ENCODE results near the gene CD226.
"Not testable (repeated sequence)": the region's sequence is repeated elsewhere in the genome, so short reads cannot be mapped to it uniquely, and the experiment has no call there.

The CD226 gene

DNA sequence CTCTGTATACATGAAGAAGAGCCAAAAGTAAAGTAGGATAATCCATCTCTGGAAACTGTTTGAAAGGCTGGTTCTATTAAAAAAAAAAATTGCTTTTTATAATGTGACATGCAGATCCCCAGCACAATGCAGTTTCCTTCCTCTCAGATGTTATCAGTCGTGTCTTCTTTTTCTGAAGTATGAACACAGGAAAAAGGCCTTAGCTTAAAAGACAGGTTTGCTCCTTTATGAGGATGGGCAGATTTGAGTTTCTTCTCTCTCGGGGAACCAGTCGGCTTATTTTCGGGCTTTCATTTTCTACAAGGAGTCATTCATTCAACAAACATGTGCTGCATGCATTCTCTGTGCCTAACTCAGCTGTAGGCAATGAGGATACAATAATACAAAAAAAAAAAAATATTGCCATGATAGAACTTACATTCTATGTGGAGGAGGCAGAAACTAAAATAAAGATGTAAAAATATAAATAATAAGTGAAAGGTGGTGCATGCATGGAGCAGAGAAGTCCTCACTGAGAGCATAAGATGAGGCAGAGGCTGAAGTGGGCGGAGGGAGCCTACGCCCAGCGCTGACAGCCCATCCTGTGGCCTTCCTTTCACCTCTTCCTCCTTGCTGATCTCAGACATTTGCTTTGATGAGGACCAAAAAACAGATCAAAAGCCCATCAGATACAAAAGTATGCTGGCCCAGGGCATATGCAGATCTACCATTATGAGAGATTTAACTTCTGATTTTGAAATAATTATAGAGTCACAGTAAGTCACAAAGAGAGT lies at the start of gene CD226:
TSS of gene CD226 (minus strand) at position 513 of the 773 bp plus-strand sequence. CDS start at position 46, 467 bp downstream.
- DNase-seq = peak; percentile 38 to 47

DNA sequence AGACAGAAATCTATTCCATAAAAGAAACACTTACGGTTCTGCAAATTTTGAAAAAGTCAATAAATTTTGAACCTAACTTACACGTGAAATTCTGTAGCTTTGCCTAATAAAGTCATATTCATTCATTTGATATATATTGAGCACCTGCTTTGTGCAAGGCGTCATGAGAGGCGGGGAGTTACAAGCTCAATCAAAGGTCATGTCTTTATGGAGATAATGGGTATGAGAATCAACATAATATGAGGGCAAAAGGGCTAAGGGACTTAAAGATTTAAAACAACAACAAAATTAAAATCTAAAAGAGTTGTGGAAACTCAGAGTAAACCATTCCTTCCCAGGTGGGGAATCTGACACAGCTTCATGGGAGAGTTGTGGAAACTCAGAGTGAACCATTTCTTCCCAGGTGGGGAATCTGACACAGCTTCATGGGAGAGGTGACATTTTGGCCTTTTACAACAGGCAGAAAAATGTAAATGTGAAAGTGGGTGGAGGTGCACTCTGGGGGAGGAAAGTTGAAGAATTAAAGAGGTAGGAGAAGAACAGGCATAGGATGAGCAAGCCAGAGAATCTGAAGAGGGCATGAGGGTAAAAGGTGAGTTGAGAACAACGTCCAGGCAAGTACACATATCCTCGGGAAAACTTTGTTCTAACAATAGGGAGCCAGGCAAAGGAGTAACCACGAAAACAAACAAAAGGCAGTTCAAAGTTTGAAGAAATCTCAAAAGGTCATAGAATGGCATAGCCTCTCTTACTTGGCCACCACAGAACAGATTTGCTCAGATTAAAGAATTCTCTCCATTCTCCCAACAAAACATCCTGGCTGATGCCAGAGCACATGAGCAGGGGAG lies 49.5 kb upstream of the CD226 start:
- DNase-seq = no peak

DNA sequence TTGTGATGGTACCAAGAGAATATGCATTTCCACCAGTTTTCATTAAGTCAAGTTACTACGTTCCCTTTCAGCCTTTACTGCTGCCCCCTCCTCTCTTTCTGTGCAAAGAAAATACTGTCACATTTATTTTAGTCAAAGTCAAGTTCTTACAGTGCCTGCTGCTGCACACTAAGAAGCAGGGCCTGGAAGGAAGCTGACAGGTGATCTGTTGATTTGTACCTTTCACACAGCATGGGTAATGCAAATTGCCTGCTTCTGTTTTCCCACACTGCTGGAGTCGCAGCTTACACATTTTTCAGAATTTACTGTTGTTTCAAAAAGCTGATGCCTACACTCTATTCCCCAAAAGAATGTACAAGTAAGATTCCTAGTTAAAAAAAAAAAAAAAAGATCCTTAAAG lies 48.7 kb upstream of the CD226 start:
- no peak for DNase-seq

DNA sequence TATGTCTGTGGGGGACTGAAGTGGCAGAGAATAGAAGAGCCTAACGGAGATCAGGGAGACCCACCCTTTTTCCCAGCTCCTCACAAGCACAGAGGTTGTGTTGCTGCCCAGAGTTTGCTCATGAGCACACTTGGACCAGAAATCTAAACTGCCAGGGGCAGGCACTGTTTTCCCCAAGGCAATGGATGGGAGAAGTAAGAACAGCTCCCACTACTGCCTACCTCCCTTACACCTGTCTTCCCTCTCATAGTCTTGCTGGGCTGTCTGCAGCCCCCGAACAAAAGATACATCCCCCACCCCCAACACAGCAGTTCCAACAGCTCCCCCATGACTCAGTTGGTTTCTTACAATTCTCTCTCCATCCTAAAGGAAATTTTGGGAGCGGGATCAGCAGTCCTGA lies 48.1 kb upstream of the CD226 start:
- no peak for DNase-seq

DNA sequence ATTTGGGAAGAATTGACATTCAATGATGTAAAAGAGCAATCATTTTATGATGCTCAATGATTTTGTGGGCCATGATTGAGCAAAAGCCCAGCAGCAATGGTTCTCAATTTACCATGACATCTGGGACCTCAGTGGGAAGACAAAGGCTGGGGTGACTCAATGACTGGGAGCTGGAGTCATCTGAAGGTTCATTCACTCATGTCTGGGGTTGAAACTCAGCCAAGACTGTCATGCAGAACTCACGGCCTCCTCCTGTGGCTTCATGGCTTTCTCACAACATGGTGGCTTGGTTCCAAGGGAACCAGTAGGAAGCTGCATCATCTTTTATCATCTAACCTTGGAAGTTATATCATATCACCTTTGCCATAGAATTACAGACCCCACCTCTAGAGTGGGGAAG lies 45.1 kb upstream of the CD226 start:
- no peak for DNase-seq

DNA sequence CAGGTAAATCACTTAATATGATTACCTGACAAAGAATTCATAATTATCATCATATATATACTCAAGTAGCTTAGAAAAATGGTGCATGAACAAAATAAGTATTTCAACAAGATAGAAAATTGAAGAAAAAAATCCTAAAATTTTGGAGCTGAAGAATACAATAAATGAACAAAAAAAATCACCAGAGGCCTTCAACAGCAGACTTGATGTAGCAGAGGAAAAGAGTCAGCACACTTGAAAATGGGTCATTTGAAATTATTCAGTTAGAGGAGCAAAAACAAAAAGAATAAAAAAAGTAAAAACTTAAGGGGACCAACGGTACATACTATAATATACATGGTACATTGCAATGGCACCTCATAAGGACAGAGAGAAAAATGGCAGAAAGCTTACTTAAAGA lies 40.2 kb upstream of the CD226 start:
- no peak for DNase-seq

DNA sequence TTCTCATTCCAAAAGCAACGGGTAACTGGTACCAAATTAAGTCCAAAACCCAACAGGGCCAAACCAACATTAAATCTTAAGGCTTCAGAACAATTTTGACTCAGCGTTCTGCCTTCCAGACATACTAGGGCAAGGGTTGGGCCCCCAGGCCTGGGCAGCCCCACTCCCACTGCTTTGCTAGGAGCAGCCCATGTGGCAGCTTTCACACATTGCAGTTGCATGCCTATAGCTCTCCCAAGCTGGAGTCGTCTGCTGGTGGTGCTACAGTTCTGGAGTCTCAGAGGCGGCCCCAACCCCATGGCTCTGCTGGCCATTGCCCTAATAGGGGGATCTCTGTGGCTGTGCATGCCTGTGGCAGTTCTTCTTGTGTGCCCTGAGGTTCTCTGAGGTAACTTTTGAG lies 37.6 kb upstream of the CD226 start:
- no peak for DNase-seq

DNA sequence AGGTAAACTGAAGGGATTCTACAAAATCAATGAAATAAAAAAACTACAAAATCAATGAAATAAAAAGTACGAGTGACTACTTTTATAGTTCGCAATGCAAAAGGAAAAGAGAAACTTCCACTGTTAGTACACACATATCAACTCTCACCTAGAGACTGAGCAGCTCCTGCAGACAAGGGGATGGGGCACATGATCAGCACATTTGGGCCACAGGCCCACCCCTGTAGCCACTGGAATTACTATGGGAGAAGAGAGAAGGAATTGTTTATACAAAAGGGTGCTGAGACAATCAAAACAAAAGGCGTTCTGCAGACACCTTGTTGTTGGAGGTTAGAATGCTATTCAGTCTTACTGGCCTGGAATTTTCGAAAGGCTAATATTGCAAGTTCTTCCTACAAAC lies 34.7 kb upstream of the CD226 start:
- DNase-seq = no peak

DNA sequence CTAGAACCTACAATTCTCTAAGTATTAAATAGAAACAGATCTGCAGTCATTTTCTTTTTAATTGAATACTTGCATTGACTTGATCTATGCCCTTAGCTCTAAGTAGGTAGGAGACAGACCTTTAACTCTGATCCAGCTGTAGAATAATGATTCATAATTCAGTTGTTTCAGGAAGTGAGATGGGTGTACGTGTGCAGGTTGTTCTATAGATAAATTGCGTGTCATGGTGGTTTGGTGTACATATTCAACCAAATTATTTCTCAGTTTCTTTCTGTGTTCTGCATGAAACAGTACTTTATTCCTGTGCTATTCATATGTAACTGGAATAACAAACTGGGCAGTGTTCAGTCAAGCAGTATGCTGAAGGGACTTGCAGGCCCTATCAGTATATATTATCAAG lies 34.3 kb upstream of the CD226 start:
- DNase-seq = no peak

DNA sequence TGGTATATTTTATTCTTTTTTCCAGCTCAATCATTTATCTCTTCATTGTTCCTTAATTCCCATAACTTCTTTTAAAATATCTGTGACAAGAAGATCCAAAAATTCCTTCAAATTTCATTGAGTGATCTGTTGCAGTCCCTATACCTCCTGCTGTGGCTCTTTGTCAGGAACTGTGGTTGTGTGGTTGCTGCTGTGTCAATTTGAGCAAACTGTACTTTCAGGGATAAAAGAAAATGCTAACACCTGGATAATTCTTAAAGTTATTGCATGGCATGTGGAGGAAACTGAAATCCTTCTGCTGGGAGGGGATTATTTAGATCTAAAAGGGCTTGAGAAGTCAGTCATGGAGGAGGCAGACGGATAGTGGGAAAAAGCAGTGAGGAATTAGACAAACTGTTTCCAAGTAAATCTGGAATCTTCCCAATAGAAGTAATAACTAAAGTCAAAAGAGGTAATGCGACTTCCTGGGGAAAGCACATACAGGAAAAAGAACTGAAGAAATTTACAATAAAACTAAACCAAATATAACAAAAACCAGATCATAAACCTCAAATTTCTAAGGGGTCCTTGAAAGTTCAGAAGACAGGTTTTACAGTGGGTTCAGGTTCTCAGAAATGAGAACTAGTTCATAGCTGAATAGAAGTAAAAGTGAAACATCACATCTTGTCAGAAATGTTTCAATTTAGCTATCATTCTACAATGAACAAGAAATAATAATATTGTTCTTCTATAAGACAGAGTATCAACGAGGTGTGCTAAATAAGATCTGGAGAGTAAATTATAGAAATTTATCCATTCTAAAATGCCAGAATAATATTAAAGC lies 33.5 kb upstream of the CD226 start:
- no peak for DNase-seq

DNA sequence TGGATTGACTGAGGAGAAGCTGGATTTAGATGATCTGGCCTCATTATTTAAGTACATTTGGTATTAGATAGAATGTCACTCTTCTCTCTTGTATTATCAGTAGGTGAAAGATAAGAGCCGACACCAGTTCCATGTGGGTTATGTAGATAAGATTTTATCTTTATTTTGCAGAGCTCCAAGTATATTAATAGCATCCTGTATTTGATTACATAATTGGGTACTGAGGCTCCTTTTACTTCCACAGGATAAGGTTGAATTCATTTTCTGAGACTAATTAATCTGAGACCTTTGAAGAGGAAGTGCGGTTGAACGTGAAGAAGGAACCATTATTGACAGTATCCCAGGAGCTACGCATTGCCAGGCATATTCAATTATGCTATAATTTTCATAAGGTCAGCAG lies 32.8 kb upstream of the CD226 start:
- no peak for DNase-seq

DNA sequence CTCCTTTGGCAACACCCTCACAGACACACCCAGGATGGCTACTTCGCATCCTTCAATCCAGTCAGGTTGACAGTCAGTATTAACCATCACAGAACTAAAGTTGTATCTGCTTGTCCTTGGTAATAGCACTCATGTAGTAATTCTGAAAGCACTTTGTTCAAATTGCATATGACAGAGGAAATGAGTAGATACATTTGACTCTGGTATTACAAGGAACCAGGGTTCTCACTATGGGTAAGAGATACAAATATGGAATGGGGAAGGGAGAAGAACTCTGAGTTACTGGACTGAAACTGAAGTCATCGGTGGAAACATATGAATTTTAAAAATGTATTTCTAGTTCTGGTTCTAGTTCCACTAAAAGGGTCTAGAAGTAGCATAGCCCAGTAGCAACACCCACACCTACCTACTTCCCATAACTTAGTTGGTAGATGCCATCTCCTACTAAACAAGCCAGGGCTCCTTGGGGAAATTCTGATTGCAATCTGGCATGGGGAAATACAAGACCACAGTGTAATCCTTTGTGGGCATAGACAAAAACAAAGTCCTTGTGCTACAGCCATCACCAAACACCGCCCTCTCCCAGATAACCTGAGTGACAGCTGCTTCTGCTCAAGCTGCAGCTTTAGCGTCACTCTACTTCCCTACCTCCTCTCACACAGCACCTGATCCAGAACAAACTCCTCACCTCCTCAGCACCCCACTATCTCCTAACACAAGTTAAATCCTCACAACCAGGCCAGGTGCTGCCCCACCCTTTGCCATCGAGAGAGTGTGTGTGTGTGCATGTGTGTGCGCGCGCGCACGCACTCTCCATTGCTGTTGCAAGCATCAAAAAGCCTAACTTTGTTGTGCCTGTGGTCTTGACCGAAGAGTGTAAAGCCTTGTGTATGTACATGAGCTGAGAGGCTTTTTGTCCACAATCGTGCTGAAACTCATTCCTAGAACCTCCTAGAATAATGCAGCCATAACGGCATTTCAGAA lies 31.4 kb upstream of the CD226 start:
- DNase-seq = no peak

DNA sequence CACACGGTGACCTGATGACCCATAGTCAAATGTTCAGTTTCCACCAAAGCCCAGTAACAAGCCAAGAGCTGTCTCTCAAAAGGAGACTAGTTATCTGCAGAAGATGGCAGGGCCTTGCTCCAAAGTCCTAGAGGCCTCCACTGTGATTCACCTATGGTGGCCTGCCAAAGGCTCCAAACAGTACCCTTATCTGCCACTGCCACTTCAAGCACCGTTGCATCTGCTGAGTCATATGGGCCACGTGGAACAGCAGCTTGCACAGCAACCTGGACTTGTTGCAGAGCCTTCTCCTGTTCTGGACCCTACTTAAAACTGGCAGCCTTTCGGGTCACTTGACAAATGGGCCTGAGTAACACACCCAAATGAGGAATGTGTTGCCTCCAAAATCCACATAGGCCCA lies 27.6 kb upstream of the CD226 start:
- DNase-seq = not testable (repeated sequence)

DNA sequence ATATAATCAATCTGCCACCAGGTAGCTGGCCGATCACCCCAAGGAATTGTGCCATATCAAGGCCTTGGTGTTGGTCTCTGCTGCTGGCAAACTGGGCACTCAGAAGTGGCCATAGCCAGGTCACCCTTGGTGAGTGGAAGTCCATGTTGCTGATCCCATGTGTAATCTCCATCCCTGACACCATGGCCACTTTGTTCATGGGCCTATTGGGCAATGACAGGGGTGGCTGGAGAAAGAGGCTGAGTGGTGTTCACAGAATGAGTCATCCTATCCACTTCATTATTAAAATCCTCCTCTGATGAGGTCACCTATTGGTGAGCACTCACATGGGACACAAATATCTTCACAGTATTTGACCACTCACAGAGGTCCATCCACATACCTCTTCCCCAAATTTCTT lies 26.7 kb upstream of the CD226 start:
- no peak for DNase-seq

DNA sequence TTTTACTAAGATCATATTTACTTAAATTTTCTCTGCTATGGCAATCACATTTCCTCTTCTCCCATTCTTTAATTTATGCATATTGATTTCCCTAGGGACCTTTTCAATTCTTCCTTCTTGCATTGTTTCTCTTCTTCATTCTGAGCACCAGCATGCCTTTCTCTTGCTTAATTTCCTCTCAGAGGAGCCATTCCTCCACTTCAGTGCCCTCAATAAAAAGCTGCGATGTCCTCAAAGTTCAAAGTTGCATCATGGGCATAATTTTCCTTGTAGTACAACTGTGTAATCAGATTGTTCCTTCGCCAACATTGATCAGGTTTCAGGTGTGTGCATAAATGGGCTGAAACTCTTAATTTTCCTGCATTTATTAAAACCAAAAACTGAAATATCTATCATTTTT lies 21.8 kb upstream of the CD226 start:
- no peak for DNase-seq

DNA sequence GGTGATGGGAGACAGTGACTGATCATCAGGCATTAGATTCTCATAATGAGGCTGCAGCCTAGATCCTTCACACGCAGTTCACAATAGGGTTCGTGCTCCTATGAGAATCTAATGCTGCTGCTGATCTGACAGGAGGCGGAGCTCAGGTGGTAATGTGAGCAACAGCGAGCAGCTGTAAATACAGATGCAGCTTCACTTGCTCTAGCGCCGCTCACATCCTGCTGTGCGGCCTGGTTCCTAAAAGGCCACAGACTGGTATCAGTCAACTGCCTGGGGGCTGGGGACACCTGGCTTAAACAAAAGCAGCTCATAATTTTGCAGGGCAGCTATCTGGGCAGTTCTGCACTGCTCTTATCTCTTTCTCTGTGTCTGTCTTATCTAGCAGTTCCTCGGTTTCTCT lies 20.4 kb upstream of the CD226 start:
- DNase-seq = no peak

DNA sequence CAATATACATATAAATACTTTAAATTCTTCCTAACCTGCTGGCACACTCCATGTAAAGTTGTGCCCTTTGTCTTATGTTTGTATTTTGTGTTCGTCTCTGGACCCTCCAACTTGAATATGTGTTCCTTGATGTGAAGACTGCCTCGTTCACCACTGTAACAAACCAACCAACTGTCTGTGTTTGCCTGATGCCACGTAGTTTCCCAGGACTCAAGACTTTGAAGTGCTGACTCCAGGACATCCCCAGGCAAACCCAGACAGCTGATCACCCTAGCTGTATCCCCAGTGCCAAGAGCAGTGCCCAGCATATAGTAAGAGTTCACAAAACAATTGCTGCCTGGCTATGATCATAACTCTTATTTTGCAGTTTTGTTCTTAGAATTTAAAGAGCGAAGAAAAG lies 15.5 kb upstream of the CD226 start:
- no peak for DNase-seq

DNA sequence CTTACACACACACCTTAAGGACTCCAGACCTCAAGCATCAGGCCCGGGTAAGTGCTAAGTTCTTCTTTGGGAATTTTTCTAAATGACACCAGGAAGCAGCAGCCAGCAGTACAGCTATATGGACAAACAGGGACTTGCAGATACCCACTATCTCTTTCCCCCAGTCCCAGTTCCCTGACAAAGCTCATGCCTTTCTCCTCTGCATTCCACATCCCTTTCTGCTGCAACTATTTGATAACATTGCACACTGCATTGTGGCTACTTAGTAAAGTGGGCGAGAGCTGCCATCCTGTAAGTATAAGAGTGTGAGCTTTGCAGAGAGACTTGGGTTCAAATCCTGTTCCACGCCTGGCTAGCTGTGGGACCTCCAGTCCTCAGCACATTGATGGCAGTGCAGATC lies 14.0 kb upstream of the CD226 start:
- DNase-seq = no peak

DNA sequence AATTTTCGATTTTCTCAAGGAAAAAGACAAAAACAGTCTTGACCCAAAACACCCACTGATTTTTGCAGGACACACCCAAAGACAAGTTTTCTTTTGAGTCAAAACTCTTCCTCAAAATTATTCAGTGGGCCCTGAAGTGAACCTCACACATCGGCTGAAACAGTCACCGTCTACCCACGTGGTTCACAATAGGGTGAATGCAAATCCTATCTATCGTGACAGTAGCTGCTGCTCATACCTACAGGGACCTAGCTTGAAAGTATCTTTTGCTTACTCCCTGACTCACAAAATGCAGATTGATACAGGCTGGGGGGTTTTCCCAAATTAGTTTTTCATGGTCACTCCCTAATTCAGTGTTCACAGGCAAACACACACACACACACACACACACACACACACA lies 10.7 kb upstream of the CD226 start:
- DNase-seq = peak in 1 of 2 donors; percentile 61

DNA sequence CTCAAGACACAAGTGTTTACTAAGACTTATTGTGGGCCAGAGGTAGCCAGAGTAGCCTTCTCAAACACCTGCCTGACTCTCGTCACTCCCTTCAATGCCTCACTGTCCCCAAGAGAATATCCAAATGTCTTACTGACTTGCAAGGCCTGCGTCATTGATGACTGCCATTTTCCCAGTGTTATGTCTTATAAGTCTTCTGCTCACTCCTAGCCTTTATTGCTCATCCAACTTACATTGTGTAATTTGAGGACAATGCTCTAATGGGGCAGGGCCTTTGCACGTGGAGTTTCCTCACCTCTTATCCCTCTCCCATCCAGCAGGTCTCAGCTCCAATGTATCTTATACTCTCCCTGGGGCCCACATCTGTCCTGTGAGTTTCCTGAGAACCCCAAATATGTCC lies 10.1 kb upstream of the CD226 start:
- no peak for DNase-seq

DNA sequence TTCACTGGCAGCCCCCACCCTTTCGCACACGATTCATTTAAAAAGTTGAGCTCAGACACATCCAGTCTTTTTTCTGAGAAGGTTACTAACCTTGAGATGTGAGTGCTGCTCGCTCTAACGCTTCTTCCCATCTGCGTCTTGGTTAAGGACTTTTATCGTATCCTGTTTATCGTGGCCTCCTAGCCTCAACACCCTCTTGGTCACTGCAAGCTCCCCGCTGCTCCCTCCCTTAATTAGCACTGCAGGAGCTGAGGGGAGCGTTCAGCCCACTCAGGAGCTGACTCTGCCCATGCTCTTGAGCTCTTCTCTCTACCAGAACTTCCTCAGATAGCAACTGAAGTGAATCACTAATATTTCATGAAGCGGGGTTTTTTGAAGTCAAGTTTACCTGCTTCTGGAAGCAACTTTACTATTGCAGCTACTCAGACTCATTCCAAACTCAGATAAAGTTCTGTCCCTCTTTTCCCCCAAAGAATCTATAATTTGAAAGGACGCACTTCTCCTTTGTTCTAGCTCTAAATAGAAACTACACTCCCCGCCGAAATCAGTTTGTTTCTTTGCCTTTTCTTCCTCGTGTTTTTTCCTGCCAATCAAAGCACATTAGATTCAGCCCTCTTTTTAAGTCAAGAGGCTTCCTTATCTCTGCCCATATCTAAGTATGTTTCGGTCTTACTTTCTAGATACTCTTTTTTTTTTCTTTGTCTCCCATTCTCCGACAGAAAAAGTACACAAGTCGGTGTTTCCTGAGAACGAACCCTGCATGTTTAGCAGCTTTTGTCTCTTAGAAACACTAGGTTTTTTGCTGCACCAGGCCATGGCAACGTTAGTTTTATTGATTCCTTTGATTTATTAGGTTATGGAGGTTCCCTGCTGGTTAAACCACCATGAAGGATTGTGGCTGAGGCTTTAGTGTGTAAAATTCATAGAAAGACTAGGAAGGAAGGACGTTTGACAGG lies 9.3 kb upstream of the CD226 start:
- DNase-seq = no peak
